C4-2B (cell line): ENCODE results near the gene ANK3.

ENCODE experiments used
- H3K27ac ChIP-seq: fragments of 450-650 bp; 2 replicates; pipeline ENCODE4 v1.5.1; 2017
- ZFX ChIP-seq: fragments of 450-650 bp; IDR thresholded peaks from 2 replicates; pipeline ENCODE4 v1.6.1; 2017
- TF ChIP-seq, protein P1 (sequence below): fragments of 450-650 bp; conservative IDR thresholded peaks from 2 replicates; pipeline ENCODE4 v1.5.1; 2017; ENCODE audit warnings: mild to moderate bottlenecking

Gene ANK3

DNA sequence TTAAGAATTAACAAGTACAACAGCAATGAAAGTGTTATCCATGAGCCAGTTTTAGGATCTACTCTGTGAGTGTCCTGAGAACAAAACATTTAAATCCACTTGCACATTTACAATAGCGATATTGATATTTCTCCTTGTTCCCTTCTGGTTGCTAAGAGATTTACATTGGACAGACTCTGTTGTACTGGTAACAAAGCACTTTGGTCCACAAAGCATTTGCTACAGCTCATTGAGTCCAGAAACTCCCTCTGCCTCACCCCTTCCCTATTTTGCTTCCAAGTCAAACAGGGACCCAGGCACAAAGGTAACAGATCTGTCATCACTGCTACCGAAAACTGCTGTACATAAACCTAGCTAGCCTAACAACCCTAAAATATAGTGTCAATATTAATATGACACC is 2.1 kb downstream of the ANK3 start:
- no peak overlapping the region; the same call in 1 of the 2 replicates for H3K27ac ChIP-seq
- TF ChIP-seq ZFX: no peak
- TF ChIP-seq, protein P1, sequence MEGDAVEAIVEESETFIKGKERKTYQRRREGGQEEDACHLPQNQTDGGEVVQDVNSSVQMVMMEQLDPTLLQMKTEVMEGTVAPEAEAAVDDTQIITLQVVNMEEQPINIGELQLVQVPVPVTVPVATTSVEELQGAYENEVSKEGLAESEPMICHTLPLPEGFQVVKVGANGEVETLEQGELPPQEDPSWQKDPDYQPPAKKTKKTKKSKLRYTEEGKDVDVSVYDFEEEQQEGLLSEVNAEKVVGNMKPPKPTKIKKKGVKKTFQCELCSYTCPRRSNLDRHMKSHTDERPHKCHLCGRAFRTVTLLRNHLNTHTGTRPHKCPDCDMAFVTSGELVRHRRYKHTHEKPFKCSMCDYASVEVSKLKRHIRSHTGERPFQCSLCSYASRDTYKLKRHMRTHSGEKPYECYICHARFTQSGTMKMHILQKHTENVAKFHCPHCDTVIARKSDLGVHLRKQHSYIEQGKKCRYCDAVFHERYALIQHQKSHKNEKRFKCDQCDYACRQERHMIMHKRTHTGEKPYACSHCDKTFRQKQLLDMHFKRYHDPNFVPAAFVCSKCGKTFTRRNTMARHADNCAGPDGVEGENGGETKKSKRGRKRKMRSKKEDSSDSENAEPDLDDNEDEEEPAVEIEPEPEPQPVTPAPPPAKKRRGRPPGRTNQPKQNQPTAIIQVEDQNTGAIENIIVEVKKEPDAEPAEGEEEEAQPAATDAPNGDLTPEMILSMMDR: no peak

DNA sequence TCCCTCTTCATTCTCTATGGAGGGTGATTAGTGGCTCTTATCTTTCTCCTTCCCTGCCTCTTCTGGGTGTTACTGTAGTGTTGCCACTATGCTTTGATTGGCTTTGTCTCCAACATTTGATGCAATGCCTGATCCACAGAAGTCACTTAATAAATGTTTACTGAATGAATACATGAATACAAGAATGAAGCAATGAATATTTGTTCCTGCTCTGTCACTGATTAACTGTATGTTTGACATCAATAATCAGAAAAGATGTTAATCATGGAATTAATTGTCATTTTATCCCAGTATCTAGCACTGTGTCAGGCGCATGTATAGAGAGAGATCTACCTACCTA is 4.3 kb downstream of the ANK3 start:
- TF ChIP-seq, protein P1: no peak
- no peak for TF ChIP-seq ZFX
- no peak overlapping the region for H3K27ac ChIP-seq

DNA sequence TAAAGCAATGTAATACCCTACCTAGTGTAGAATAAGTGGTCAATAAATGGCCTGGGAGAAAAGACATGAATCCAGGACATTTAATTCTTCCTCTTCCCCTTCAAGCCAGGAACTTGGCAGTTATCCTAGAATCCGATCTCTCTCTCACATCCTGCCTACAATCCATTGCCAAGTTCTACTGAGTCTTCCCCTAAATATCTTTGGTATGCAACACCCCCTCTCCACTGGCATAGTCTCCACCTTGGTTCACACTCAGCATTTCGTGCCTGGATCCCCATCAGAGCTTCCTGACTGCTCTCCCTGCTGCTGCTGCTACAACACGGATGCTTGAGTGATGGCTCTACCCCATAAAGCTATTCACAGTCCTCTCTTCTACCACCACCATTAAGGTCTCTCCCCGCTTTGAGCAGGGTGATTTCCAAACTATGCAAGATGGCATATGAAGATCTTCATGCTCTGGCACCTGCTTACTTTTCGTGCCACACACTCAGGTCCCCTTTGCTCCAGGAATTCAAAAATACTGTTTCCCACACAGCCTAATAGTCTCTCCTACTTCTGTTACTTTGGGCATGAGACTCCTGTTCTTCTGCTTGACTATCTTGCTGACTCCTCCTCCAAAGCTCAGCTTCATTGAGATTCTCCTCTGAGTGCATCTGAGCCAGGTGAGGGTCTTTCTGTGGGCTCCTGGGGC is 4.8 kb downstream of the ANK3 start:
- 0 out of 2 replicates have a peak overlapping the region, but pooled peaks have one; percentile 11 for H3K27ac ChIP-seq
- TF ChIP-seq, protein P1: no peak
- TF ChIP-seq ZFX: no peak

DNA sequence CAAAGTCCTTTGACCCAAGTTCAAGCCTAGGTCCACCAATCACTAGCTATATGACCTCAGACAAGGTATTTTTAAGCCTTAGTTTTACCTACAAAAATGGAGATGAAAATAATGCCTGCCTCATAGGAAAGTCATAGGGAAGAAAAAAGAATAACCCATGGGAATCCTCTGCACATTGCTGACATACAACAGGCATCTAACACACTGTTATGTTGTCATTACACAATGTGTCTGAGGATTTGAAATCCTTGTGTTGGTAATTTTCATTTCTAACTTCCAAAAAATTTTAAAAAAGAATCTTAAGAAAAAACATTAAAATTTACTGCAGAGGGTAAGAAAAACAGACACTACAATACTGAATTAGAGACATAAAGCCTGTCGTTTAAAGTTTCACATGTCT is 5.7 kb downstream of the ANK3 start:
- TF ChIP-seq, protein P1: no peak
- no peak for TF ChIP-seq ZFX
- no peak overlapping the region for H3K27ac ChIP-seq

DNA sequence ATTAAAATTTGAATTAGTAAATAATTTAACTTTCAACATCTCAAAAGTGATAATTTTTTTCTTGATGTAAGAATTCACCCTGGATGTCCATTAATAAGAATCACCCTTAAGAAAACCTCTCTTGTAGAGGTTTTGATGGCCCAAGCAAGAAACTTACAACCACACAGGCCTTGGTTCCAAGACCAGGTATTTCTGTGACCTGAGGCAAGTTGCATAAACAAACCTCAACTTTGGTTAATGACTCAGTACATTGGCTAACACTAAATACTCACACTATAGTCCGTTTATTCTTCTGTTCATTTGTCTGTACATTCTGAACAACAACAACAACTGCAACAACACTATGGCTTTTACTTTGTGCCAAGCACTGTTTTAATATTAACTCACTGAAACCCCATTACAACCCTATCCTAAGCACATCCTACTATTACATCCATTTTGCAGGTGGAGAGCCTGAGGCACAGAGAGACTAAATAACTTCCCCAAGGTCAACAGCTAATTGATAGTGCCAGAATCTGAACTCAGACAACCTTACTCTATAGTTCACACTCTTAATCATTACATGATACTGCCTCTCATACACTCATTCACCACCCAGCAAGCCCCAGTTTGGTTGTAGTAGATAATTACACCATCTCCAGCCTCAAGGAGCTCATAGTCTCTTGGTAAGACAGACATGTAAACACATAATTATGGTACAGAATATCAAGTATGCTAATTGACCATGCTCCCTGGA is 6.6 kb downstream of the ANK3 start:
- H3K27ac ChIP-seq: no peak overlapping the region

DNA sequence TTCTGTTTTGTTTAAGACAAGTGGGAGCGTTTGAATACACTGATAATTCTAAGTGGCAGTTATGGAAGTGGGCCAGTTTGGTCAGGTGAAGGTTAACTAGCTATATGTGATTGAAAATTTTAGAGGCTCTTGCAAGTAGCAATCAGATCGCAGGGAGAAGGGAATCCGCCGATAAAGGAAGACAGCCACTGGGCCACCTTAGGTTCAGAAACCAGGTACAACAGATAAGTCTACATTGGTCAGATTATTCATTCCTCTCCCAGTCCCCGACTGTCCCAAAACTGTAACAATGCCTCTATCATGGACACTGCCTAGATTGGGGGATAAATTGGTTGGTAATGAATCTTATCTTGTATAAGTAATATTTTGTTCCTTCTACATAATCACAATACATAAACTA is 8.9 kb downstream of the ANK3 start:
- no peak overlapping the region for H3K27ac ChIP-seq

More for the DNA sequence above, 6.6 kb downstream of the ANK3 start:
- TF ChIP-seq, protein P1: no peak
- no peak for TF ChIP-seq ZFX

DNA sequence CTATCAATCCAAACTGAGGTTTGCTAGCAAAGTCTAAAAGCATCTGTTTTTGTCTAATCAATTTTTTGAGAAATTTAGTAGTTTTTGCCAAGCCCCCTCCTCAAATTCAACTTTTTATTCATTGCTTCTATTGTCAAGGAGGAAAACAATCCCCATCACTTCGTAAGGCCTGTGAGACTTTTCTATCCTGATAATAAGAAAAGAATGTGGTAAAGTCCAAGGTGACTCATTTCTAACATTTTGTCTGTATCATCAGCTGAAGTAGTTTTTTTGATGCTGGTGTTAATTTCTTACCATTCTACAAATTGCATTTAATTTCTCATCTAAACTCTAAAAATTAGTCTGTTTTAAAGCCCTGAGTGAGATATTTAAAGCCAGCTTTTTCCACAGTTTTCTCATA is 11.7 kb downstream of the ANK3 start:
- TF ChIP-seq, protein P1: no peak
- TF ChIP-seq ZFX: no peak
- no peak overlapping the region for H3K27ac ChIP-seq

More for the DNA sequence above, 8.9 kb downstream of the ANK3 start:
- no peak for TF ChIP-seq ZFX
- TF ChIP-seq, protein P1: no peak
